C4-2B (cell line): ENCODE results near the gene PRKD1.

Experiments used
- H3K27ac ChIP-seq: fragments of 450-650 bp; 2 replicates; pipeline ENCODE4 v1.5.1; 2017
- ZFX ChIP-seq: fragments of 450-650 bp; IDR thresholded peaks from 2 replicates; pipeline ENCODE4 v1.6.1; 2017
- TF ChIP-seq, protein P1 (sequence below): fragments of 450-650 bp; conservative IDR thresholded peaks from 2 replicates; pipeline ENCODE4 v1.5.1; 2017; ENCODE audit warnings: mild to moderate bottlenecking

The PRKD1 gene

DNA sequence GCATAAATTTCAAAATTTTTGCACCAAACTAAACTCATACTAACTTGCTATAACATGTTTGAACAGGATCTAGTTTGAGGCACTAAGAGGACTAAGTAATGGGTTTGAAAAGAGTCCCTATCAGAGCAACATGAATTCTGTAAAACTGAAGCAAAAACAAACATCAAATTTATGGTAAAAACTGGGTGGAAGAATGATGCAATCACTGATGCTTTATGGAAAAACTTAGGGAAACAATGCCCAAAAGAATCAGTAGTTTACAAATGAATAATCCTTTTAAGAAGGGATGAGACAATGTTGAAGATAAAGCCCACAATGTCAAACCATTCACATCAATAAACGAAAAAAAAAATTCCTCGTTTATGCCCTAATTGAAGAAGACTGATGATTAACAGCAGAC, 88.9 kb downstream of the PRKD1 start:
- TF ChIP-seq ZFX: no peak
- TF ChIP-seq, protein P1, sequence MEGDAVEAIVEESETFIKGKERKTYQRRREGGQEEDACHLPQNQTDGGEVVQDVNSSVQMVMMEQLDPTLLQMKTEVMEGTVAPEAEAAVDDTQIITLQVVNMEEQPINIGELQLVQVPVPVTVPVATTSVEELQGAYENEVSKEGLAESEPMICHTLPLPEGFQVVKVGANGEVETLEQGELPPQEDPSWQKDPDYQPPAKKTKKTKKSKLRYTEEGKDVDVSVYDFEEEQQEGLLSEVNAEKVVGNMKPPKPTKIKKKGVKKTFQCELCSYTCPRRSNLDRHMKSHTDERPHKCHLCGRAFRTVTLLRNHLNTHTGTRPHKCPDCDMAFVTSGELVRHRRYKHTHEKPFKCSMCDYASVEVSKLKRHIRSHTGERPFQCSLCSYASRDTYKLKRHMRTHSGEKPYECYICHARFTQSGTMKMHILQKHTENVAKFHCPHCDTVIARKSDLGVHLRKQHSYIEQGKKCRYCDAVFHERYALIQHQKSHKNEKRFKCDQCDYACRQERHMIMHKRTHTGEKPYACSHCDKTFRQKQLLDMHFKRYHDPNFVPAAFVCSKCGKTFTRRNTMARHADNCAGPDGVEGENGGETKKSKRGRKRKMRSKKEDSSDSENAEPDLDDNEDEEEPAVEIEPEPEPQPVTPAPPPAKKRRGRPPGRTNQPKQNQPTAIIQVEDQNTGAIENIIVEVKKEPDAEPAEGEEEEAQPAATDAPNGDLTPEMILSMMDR: no peak
- no peak overlapping the region for H3K27ac ChIP-seq

DNA sequence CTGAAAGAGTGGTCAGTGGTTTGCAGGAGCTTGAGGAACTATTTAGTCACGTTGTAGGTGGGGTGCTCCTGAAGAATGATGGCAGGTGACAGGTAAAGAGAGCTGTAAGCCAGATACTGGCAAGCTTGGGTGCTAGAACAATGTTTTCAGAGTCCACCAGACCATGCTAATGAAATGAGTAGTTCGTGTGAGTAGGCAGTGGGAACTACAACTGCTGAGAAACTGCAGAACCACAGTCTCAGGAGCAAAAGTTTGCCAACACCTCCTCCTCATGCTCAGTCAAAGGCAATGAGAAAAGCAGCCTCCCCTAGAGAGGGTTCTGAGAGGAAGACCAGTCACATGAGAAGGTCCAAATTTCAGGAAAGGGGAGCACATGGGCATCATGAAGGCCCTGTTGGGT, 91.3 kb downstream of the PRKD1 start:
- TF ChIP-seq, protein P1: no peak
- no peak overlapping the region for H3K27ac ChIP-seq

DNA sequence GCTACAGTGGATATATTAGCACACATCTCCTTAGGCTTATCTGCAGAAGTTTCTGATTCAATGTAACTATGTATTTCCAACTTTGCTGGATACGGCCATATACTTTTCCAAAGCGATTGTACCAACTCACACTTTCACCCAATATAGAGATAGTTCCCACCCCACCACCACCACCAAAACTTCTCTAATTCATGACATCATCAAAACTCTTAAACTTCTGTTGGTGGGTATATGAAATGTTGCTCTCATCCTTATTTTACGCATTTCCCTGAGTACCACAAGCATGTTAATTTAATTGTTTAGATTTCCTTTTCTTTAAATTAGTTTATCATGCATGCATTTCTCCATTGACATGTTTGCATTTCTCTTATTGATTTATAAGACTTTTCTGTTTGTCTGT, 95.6 kb downstream of the PRKD1 start:
- H3K27ac ChIP-seq: no peak overlapping the region
- TF ChIP-seq, protein P1: no peak
- no peak for TF ChIP-seq ZFX

DNA sequence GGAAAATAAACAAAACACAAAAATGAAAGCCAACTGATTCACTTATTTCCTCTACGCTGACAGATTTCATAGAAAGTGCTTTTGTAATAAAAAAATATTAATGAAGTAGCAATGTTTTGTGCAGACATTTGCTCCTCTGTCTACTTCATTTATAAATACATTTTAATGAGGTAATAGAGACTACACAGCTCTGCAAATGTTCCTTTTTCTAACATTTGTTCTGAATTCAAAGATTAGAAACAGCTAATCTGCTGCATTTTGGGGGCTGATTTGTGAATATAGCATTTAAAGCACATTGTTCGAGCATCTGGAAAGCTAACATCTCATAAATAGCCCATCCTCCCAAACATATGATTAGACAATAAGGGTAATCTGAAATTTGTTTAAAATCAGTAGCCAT, 97.8 kb downstream of the PRKD1 start:
- H3K27ac ChIP-seq: no peak overlapping the region

DNA sequence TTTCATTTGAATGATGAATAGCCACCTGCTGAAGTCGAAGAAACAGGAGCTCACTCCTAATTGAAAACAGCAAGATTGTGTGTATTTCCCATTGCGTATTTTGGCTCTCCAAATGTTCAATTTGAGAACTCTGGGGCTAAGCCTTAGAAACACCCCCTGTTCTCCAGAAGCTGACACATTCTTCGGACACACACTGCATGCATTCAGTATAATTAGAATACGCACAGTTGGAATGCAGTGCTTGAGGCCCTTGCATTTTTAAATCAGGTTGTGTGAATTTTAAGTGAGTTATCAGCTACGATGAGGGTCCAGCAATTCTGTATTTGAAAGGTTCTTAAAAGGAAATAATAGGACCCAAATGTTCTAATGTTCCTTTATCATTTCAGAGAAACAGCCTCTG, 103.8 kb downstream of the PRKD1 start:
- H3K27ac ChIP-seq: peak overlapping the region; percentile 63; the same call in 1 of the 2 replicates
- TF ChIP-seq, protein P1: no peak
- TF ChIP-seq ZFX: no peak

More for the DNA sequence above, 97.8 kb downstream of the PRKD1 start:
- no peak for TF ChIP-seq ZFX
- TF ChIP-seq, protein P1: no peak

DNA sequence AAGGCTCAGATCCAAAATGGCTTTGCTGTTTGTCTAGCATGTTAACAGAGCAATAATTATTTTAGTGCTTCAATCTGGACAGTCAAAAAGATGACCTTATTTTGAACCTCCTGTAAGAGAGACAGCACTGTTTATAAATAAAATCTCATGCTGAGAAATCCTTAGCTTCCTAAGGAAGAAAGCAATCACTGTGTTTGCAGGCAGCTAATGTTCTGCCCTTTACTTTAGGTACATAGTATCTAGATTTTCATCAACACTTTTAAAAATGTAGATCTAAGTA, 105.3 kb downstream of the PRKD1 start:
- no peak overlapping the region for H3K27ac ChIP-seq
- no peak for TF ChIP-seq ZFX
- TF ChIP-seq, protein P1: no peak

DNA sequence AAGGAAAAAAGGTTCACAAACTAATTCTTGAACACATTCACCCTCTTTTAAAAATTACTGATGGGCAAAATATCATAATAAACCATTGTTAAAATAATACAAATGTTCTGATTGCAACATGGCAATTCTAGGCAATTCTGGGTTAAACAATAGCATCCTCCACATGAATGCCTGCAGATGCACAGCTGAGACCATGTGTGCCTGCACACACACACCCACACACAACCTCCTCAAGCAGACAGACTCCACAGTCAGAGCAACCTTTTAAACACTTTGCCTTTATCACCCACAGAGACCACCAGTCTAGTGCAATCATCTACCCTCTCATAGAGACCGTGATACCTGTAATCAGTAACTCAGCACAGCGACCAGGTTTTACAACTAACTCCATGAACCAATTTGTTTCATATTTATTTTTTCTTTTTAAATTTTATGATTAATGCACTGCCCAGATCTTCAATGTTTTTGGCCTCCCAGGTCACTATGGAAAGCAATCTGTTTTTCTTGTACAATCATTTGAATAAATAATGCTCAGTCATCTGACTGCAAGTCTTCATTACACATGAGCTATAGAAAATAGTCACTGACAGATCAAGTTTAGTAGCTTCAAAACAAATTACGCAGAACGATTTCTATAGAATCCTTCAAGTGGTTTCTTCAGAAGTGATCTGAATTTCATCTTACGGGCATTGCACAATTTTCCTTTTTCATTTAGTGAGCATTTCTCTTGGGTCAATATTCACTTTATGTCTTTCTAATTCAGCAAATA, 105.8 kb downstream of the PRKD1 start:
- peak overlapping the region; percentile 97; the same call in 1 of the 2 replicates for H3K27ac ChIP-seq
- TF ChIP-seq, protein P1: no peak
